CD1c-positive myeloid dendritic cell (primary cell): ENCODE measurements around the gene WDR70.
"Not testable (repeated sequence)": the region's sequence is repeated elsewhere in the genome, so short reads cannot be mapped to it uniquely, and the experiment has no call there.

Source experiments
- DNase-seq: peaks from one replicate; pipeline ENCODE4 v3.0.0-alpha.2; 2016; ENCODE audit errors: extremely low spot score

WDR70 gene

GRCh38 chr5:37640088-37640487 lies 261.0 kb downstream of the WDR70 start:
- no peak for DNase-seq

- DNase-seq: no peak
Observed at GRCh38 chr5:37641933-37642332, 262.8 kb downstream of the WDR70 start.

GRCh38 chr5:37645707-37646106 lies 266.6 kb downstream of the WDR70 start:
- DNase-seq: no peak

DNA sequence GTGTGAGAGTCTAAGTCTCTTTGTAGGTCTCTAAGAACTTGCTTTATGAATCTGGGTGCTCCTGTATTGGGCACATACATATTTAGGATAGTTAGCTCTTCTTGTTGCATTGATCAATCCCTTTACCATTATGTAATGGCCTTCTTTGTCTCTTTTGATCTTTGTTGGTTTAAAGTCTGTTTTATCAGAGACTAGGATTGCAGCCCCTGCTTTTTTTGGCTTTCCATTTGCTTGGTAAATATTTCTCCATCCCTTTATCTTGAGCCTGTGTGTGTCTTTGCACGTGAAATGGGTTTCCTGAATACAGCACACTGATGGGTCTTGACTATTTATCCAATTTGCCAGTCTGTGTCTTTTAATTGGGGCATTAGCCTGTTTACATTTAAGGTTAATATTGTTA lies 275.4 kb downstream of the WDR70 start:
- DNase-seq: not testable (repeated sequence)

DNA sequence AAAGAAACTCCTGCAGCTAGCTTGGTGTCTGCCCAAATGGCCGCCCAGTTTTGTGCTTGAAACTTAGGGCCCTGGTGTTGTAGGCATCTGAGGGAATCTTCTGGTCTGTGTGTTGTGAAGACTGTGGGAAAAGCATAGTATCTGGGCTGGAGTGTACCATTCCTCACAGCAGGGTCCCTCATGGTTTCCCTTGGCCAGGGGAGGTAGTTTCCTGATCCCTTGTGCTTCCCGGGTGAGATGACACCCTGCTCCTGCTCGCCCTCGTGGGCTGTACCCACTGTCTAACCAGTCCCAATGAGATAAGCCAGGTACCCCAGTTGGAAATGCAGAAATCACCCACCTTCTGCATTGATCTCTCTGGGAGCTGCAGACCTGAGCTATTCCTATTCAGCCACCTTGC lies 277.9 kb downstream of the WDR70 start:
- no peak for DNase-seq

- no peak for DNase-seq
Observed at GRCh38 chr5:37658440-37658839, 279.3 kb downstream of the WDR70 start.

DNA sequence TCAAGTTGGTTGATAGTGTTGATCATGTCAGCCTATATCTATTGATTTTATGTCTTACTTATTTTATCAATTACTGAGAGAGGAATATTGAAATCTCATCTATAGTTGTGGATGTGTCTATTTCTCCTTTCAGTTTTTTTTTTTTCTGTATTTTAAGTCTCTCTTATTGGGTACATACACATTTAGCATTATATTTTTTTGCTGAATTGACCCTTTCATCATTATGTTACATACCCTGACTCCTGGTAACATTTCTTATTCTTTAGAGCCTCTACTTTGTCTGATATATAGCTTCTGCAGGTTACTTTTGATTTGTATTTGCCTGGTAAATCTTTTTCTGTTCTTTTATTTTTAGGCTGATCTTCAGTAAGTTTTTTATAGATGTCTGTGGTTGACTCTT lies 281.2 kb downstream of the WDR70 start:
- no peak for DNase-seq

DNA sequence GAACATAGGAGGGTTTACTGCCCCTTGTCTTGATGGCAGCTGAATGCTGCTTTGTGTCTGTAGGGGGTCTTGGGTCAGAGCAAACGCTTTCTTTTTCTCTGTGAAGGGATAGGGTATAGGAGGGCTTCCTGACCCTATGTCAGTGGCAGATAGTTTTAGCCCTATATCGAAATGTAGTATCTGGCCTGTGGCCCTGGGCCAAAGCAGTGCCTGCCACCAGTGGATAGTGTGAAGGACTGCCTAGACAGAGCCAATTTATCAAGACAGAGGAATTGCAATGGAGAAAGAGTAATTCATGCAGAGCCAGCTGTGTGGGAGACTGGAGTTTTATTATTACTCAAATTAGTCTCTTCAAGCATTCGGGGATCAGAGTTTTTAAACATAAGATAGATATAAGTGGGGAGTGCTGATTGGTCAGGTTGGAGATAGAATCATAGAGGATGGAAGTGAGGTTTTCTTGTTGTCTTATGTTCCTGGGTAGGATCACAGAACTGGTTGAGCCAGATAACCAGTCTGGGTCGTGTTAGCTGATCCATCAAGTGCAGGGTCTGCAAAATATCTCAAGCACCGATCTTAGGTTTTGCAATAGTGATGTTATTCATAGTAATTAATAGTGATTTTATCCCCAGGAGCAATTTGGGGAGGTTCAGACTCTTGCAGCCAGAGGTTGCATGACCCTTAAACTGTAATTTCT lies 282.3 kb downstream of the WDR70 start:
- no peak for DNase-seq

- DNase-seq: no peak
Observed at GRCh38 chr5:37661951-37662350, 282.8 kb downstream of the WDR70 start.

DNA sequence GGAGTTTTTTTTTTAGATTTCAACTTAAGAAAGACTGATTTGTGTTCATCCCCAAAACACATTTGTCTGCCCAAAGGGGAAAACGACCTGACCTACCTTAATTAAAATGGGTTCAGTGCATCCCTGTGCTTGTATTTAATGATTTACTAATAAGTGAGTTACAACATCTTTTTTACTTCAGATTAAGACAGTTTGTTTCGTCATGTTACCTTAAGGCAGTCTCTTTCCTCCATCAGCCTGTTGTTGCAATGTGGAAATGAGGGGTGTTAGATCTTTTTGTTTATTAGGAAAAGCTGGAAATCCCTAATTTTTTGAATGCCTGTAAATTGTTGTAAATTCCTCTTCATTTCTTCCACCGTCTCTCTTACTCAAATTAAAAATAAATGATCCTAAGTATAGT lies 283.2 kb downstream of the WDR70 start:
- no peak for DNase-seq

GRCh38 chr5:37662789-37663485 lies 283.8 kb downstream of the WDR70 start:
- DNase-seq: no peak

DNA sequence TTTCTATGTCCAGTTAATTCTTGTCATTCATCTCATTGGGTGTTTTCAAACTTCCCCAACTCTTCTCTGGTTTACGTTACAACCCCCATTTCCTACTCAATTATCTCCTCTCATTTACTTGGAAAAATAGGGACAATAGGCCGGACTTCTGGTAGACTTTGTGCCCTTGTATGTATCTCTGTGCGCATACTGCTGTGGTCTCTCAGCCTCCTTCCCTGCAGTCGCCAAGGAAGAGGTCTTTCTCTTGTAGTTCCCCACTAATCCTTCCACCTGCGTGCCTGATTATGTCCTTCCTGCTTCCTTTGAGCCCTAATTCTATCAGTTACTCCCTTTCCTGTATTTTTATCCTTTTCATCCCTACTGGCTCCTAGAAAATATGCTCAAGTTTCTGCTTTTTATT lies 284.4 kb downstream of the WDR70 start:
- DNase-seq: no peak

DNA sequence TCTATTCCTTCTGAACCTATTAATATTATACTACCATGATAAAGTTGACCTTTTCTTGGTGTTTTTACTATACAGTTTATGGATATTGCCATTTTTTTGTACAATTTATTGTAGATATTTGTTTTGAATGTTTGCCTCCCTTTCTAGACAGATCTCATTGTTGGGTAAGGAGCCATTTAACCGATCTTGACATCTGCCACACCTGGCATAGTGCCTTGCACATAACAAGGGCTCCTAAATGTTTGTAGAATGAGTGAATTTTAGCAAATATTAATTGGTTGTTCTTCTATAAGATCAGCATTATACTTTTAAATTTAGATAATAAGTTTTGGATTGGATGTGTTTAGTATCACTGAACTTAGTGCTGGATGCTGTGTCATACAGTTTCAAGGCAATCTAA lies 285.4 kb downstream of the WDR70 start:
- DNase-seq: no peak

DNA sequence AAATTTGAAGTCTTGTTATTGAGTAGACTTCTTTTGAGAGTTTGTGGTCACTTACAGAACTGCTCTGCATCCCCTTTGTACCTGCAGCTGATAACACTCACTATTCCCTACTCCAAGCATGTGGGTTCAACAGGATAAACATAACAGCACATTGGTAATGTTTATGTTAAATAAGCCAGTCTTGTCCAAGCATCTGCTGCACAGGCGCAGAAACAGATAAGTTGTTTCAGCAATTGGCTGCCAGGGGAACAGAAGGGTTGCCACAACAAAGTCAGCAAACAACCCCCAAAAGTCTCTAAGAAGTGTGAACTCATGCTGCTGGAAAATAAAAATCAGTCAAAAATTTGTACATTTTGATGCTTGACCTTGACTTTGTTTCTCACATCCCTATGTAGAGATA lies 286.2 kb downstream of the WDR70 start:
- DNase-seq: no peak

DNA sequence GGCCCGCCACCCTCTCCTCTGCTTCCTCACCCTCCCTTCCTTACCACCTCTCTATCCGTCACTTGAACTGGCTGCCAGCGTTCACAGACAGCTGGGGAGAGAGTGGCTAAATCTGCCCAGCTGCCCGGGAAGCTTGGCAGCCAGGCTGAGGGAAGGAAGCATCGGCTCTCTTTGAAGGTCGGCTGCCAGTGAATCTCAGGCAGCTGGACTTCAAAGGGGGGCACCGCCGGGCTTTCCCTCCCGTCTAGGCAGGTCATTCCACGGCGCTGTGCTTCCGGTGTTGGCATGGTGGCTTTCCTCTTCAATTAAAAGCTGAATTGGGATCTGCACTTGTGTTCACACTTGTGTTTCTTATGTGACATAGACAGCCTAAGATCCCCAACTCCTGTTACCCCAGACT lies 286.8 kb downstream of the WDR70 start:
- no peak for DNase-seq

- DNase-seq: no peak
Observed at GRCh38 chr5:37667430-37667829, 288.3 kb downstream of the WDR70 start.

- DNase-seq: no peak
Observed at GRCh38 chr5:37667846-37668245, 288.7 kb downstream of the WDR70 start.

- no peak for DNase-seq
Observed at GRCh38 chr5:37668524-37669047, 289.5 kb downstream of the WDR70 start.

DNA sequence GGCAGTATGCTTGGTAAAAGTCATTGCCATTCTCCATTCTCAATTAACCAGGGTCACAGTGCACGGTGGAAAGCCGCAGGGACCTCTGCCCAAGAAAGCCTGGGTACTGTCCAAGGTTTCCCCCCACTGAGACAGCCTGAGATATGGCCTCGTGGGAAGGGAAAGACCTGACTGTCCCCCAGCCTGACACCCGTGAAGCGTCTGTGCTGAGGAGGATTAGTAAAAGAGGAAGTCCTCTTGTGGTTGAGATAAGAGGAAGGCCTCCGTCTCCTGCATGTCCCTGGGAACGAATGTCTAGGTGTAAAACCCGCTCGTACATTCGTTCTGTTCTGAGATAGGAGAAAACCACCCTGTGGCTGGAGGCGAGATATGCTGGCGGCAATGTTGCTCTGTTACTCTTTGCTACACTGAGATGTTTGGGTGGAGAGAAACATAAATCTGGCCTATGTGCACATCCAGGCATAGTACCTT lies 293.0 kb downstream of the WDR70 start:
- DNase-seq: peak; percentile 38

- DNase-seq: not testable (repeated sequence)
Observed at GRCh38 chr5:37674361-37674760, 295.2 kb downstream of the WDR70 start.

GRCh38 chr5:37679326-37679725 lies 300.2 kb downstream of the WDR70 start:
- not testable (repeated sequence) for DNase-seq

DNA sequence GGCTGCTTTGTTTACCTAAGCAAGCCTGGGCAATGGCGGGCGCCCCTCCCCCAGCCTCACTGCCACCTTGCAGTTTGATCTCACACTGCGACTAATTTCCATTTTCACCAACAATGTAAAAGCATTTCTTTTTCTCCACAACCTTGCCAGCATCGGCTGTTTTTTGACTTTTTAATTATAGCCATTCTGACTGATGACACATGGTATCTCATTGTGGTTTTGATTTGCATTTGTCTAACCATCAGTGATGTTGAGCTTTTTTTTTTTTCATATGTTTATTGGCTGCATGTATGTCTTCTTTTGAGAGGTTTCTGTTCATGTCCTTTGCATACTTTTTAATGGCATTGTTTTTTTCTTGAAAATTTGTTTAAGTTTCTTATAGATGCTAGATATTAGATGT lies 300.8 kb downstream of the WDR70 start:
- DNase-seq: not testable (repeated sequence)

GRCh38 chr5:37683072-37683471 lies 304.0 kb downstream of the WDR70 start:
- DNase-seq: no peak
